Panc1 (cell line): ENCODE data around the gene CDH13.

ENCODE experiments used
- CTCF ChIP-seq: fragments of 450-650 bp; IDR thresholded peaks from 2 replicates; pipeline ENCODE4 v1.5.1; 2017; ENCODE audit warnings: mild to moderate bottlenecking
- POLR2AphosphoS5 ChIP-seq: IDR thresholded peaks from 2 replicates; pipeline ENCODE4 v1.6.1; 2012; ENCODE audit warnings: mild to moderate bottlenecking, low read depth, low read length, moderate library complexity
- REST ChIP-seq, 2 experiments: IDR thresholded peaks; 2 replicates each; pipeline ENCODE4 v1.6.1; 2011 to 2012; ENCODE audit warnings: low read depth in 2 of 2, control low read depth in 1 of 2, low read length in 1 of 2, mild to moderate bottlenecking in 1 of 2, moderate library complexity in 1 of 2; ENCODE audit not compliant: insufficient read depth in 1 of 2
- SIN3A ChIP-seq: IDR thresholded peaks from 2 replicates; pipeline ENCODE4 v1.6.1; 2012; ENCODE audit warnings: low read depth, mild to moderate bottlenecking, low read length, moderate library complexity, borderline replicate concordance; ENCODE audit not compliant: insufficient read depth
- TCF7L2 ChIP-seq: IDR thresholded peaks from 2 replicates; pipeline ENCODE4 v1.6.1; 2011; ENCODE audit warnings: mild to moderate bottlenecking, low read depth, low read length, inconsistent platforms

- TF ChIP-seq CTCF (no peak), REST (IDR thresholded peaks at IDR 0.05; ENCODE audit: insufficient read depth in 1 of 2, low read depth in 2 of 2, low read length in 1 of 2) (no peak), POLR2AphosphoS5 (no peak), SIN3A (no peak), TCF7L2 (no peak)
Measured at GRCh38 chr16:83310816-83311215, 684.0 kb downstream of the CDH13 start.
